SK-N-SH (cell line): ENCODE measurements around the gene CLEC4M. TPM values are rescaled to one million over a fixed set of nuclear protein-coding genes. Genes with fewer than 3 reads are reported as not detected.

Experiments used
- CTCF ChIA-PET: fragments of 300-600, 350-600 bp; formaldehyde crosslinking; extraction: SDS; loops from one replicate; lab custom pipeline; 2021; lab: Yijun Ruan, JAX
- POLR2A ChIA-PET: fragments of 350-600 bp; sonication (Branson Sonifier 250); formaldehyde crosslinking; extraction: SDS; loops from one replicate; lab custom pipeline; 2020; ENCODE audit warnings: antibody characterized with exemption, inconsistent platforms; lab: Yijun Ruan, JAX
- DNase-seq: peaks from one replicate; pipeline ENCODE4 v3.0.0; 2012
- H2AFZ ChIP-seq: fragments of 200-600 bp; sonication (generic); 2 replicates; pipeline ENCODE4 v1.8.1; 2016; ENCODE audit warnings: antibody characterized with exemption, mild to moderate bottlenecking, low read depth
- H3F3A ChIP-seq: fragments of 200-600 bp; sonication (generic); replicated peaks from 2 replicates; pipeline ENCODE3; 2016; ENCODE audit warnings: antibody characterized with exemption, mild to moderate bottlenecking; ENCODE audit not compliant: insufficient read depth
- H3K27ac ChIP-seq, 2 experiments: fragments of 200-500 bp in 1 of 2; fragments of 200-600 bp in 1 of 2; sonication (Bioruptor generic) in 1 of 2; sonication (generic), shearing (Covaris generic) in 1 of 2; 2 replicates each; pipeline versions ENCODE4 v1.5.1 to v1.6.1; 2014 to 2016; ENCODE audit warnings: low read depth in 2 of 2, inconsistent platforms in 1 of 2, low read length in 1 of 2, mild to moderate bottlenecking in 1 of 2, mixed read lengths in 1 of 2
- H3K27me3 ChIP-seq: fragments of 200-600 bp; sonication (generic), shearing (Covaris generic); 2 replicates; pipeline ENCODE4 v1.6.1; 2016; ENCODE audit warnings: mixed run types; ENCODE audit not compliant: insufficient read depth
- H3K36me3 ChIP-seq, 2 experiments: fragments of 200-500 bp in 1 of 2; fragments of 200-600 bp in 1 of 2; sonication (Bioruptor generic) in 1 of 2; sonication (generic) in 1 of 2; replicated peaks in 1 of 2; 2 replicates each; pipeline versions ENCODE3 to v1.5.1; 2014 to 2016; ENCODE audit warnings: low read length in 1 of 2, mild to moderate bottlenecking in 1 of 2; ENCODE audit not compliant: insufficient read depth in 2 of 2, control insufficient read depth in 1 of 2
- H3K4me1 ChIP-seq, 2 experiments: fragments of 200-500 bp in 1 of 2; fragments of 200-600 bp in 1 of 2; sonication (Bioruptor generic) in 1 of 2; sonication (generic), shearing (Covaris generic) in 1 of 2; 2 replicates each; pipeline versions ENCODE4 v1.5.1 to v1.6.1; 2014 to 2016; ENCODE audit warnings: low read depth in 1 of 2, low read length in 1 of 2, mixed run types in 1 of 2; ENCODE audit not compliant: insufficient read depth in 2 of 2, control insufficient read depth in 1 of 2
- H3K4me2 ChIP-seq: fragments of 200-600 bp; sonication (generic), shearing (Covaris generic); 2 replicates; pipeline ENCODE4 v1.6.1; 2017; ENCODE audit warnings: mixed run types
- H3K4me3 ChIP-seq, 2 experiments: fragments of 200-500 bp in 1 of 2; fragments of 200-600 bp in 1 of 2; sonication (Bioruptor generic) in 1 of 2; sonication (generic), shearing (Covaris generic) in 1 of 2; 2 replicates each; pipeline versions ENCODE4 v1.5.1 to v1.8.1; 2014 to 2016; ENCODE audit warnings: low read depth in 2 of 2, inconsistent platforms in 1 of 2, low read length in 1 of 2, mild to moderate bottlenecking in 1 of 2, mixed read lengths in 1 of 2, moderate library complexity in 1 of 2
- H3K79me2 ChIP-seq: fragments of 200-600 bp; sonication (generic); 2 replicates; pipeline ENCODE4 v1.8.1; 2017; ENCODE audit warnings: mild to moderate bottlenecking; ENCODE audit not compliant: insufficient read depth
- H3K9ac ChIP-seq: fragments of 200-600 bp; sonication (generic); 2 replicates; pipeline ENCODE4 v1.6.1; 2017; ENCODE audit warnings: mixed run types
- H3K9me2 ChIP-seq: fragments of 200-600 bp; sonication (generic); 2 replicates; pipeline ENCODE4 v1.6.1; 2017; ENCODE audit warnings: mixed run types
- H3K9me3 ChIP-seq: fragments of 200-600 bp; sonication (generic); 2 replicates; pipeline ENCODE4 v1.6.1; 2017; ENCODE audit warnings: mixed run types, mild to moderate bottlenecking, moderate library complexity
- H4K20me1 ChIP-seq: fragments of 200-600 bp; sonication (generic); 2 replicates; pipeline ENCODE4 v1.6.1; 2017; ENCODE audit warnings: mild to moderate bottlenecking, mixed run types; ENCODE audit not compliant: insufficient read depth
- CHD2 ChIP-seq: fragments of 150-350 bp; IDR thresholded peaks from 2 replicates; pipeline ENCODE4 v1.6.1; 2018; ENCODE audit warnings: low read length; ENCODE audit not compliant: partially characterized antibody
- EZH2phosphoT487 ChIP-seq: fragments of 200-600 bp; sonication (generic); IDR thresholded peaks from 2 replicates; pipeline ENCODE4 v1.6.1; 2017; ENCODE audit warnings: low read depth, mixed run types, mild to moderate bottlenecking, antibody characterized with exemption, moderate library complexity, borderline replicate concordance
- FOXJ3 ChIP-seq: sonication (generic); formaldehyde crosslinking; IDR thresholded peaks from 2 replicates; pipeline ENCODE4 v1.5.1; 2020; ENCODE audit warnings: mild to moderate bottlenecking, missing genetic modification reagents
- FOXM1 ChIP-seq: IDR thresholded peaks from 2 replicates; pipeline ENCODE4 v1.4.0; 2012; ENCODE audit warnings: low read depth, mild to moderate bottlenecking
- GABPA ChIP-seq: IDR thresholded peaks from 2 replicates; pipeline ENCODE4 v1.4.0; 2012; ENCODE audit warnings: low read depth, mild to moderate bottlenecking
- MEF2A ChIP-seq: IDR thresholded peaks from 2 replicates; pipeline ENCODE4 v1.4.0; 2012; ENCODE audit warnings: low read depth, borderline replicate concordance
- MXI1 ChIP-seq: IDR thresholded peaks from 2 replicates; pipeline ENCODE4 v1.6.1; 2012; ENCODE audit warnings: mild to moderate bottlenecking, low read depth, low read length, improper control_type of control experiment
- PBX3 ChIP-seq: IDR thresholded peaks from 2 replicates; pipeline ENCODE4; 2012
- POLR2AphosphoS5 ChIP-seq: IDR thresholded peaks from 2 replicates; pipeline ENCODE4 v1.6.1; 2012; ENCODE audit warnings: low read depth, low read length
- REST ChIP-seq: IDR thresholded peaks from 2 replicates; pipeline ENCODE4 v1.6.1; 2012; ENCODE audit warnings: mild to moderate bottlenecking, low read depth, low read length, moderate library complexity
- RFX5 ChIP-seq: IDR thresholded peaks from 2 replicates; pipeline ENCODE4 v1.6.1; 2012; ENCODE audit warnings: mild to moderate bottlenecking, improper control_type of control experiment, low read length
- RXRA ChIP-seq: IDR thresholded peaks from 2 replicates; pipeline ENCODE4 v1.4.0; 2012; ENCODE audit warnings: low read depth, mild to moderate bottlenecking, borderline replicate concordance
- SMC3 ChIP-seq: IDR thresholded peaks from 2 replicates; pipeline ENCODE4 v1.6.1; 2012; ENCODE audit warnings: low read depth, low read length, improper control_type of control experiment
- TEAD4 ChIP-seq: IDR thresholded peaks from 2 replicates; pipeline ENCODE4 v1.4.0; 2012; ENCODE audit warnings: mild to moderate bottlenecking, borderline replicate concordance; ENCODE audit not compliant: insufficient read depth
- USF1 ChIP-seq: IDR thresholded peaks from 2 replicates; pipeline ENCODE4 v1.4.0; 2012; ENCODE audit warnings: low read depth, borderline replicate concordance
- WGBS: methylation state at CpG from one replicate; pipeline ENCODE4 v1.1.6; 2017; ENCODE audit warnings: low lambda C conversion rate; 5-methylcytosine and 5-hydroxymethylcytosine counted together
- polyA plus RNA-seq, 3 experiments: library from polyadenylated mRNA; depleted of rRNA; stranded (reverse); fragments of >200 nt; gene quantifications; 2 replicates each; pipeline ENCODE4 v1.2.3, GENCODE V29; 2012
- TF ChIP-seq, protein P1 (sequence below): IDR thresholded peaks from 2 replicates; pipeline ENCODE4 v1.4.0; 2012; ENCODE audit warnings: low read depth, borderline replicate concordance
- TF ChIP-seq, protein P2 (sequence below): fragments of 200-600 bp; sonication (generic); IDR thresholded peaks from 2 replicates; pipeline ENCODE4 v1.6.1; 2017; ENCODE audit warnings: antibody characterized with exemption, mild to moderate bottlenecking, moderate library complexity

The CLEC4M gene
- polyA plus RNA-seq, 1 of the 3 experiments (the other 2 are of a cell fraction) = not detected

DNA sequence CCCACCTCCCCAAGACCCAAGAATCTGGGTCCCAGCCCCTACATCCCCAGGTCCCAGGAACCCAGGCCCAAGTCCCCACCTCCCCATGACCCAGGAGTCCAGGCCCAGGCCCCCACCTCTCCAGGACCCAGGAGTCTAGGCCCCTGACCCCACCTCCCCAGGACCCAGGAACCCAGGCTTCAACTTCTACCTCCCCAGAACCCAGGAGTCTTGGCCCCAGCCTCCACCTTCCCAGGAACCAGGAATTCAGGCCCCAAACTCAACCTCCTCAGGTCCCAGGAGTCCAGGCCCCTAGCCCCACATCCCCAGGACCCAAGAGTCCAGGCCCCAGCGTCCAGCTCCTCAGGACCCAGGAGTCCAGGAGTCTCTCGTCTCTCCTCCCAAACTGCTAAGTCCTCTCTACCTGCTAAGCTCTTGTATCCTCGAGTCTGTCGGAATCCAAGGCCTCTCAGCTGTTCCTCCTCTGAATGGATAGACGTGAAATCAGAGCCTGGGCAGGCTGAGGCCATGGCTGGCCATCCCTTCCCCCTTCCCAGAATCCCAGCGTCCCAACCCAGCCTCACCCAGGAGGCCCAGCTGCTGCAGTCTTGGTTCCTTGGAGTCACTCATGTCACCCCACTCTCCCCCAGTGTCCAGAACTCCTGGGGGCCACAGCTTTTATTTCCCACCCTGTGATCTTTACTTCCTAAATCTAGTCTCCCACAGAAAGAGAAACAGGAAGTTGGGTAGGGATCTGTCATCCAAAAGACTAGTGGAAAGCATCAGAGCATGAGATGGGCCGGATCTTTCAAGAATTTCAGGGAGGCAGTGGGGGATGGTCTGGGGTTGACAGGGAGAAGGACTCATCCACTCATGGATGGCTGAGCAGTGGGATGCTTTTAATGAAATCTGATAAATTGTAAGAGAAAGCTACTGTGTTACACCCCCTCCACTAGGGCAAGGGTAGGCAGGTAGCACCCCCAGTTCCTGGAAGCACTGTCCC, 15.8 kb upstream of the CLEC4M start, which contains the start of gene CD209:
Gene CD209 (minus strand): TSS at position 632 of the 982 bp plus-strand sequence. CDS start 23 bp downstream, at position 609.
- H3K27ac ChIP-seq = no peak within 1 kb of the TSS
- no peak within 1 kb of the TSS for H2AFZ ChIP-seq
- H3K79me2 ChIP-seq = no peaks in the 10 kb centered on the region
- no peaks in the 10 kb centered on the region for H3K36me3 ChIP-seq
- no peaks in the 10 kb centered on the region for H3F3A ChIP-seq
- H3K9me3 ChIP-seq = no peaks in the 10 kb centered on the region
- 19% methylated on average over 4 of the region's 7 CpGs for WGBS
- TF ChIP-seq POLR2AphosphoS5 (no peak), GABPA (no peak), TEAD4 (no peak), MEF2A (no peak), RFX5 (no peak), USF1 (no peak), PBX3 (no peak), SMC3 (no peak), EZH2phosphoT487 (no peak), REST (no peak), FOXJ3 (CRISPR knock-in tag) (no peak), CHD2 (no peak), MXI1 (no peak), RXRA (no peak), FOXM1 (no peak)
- TF ChIP-seq, protein P1, sequence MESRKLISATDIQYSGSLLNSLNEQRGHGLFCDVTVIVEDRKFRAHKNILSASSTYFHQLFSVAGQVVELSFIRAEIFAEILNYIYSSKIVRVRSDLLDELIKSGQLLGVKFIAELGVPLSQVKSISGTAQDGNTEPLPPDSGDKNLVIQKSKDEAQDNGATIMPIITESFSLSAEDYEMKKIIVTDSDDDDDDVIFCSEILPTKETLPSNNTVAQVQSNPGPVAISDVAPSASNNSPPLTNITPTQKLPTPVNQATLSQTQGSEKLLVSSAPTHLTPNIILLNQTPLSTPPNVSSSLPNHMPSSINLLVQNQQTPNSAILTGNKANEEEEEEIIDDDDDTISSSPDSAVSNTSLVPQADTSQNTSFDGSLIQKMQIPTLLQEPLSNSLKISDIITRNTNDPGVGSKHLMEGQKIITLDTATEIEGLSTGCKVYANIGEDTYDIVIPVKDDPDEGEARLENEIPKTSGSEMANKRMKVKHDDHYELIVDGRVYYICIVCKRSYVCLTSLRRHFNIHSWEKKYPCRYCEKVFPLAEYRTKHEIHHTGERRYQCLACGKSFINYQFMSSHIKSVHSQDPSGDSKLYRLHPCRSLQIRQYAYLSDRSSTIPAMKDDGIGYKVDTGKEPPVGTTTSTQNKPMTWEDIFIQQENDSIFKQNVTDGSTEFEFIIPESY = no peak
- TF ChIP-seq, protein P2, sequence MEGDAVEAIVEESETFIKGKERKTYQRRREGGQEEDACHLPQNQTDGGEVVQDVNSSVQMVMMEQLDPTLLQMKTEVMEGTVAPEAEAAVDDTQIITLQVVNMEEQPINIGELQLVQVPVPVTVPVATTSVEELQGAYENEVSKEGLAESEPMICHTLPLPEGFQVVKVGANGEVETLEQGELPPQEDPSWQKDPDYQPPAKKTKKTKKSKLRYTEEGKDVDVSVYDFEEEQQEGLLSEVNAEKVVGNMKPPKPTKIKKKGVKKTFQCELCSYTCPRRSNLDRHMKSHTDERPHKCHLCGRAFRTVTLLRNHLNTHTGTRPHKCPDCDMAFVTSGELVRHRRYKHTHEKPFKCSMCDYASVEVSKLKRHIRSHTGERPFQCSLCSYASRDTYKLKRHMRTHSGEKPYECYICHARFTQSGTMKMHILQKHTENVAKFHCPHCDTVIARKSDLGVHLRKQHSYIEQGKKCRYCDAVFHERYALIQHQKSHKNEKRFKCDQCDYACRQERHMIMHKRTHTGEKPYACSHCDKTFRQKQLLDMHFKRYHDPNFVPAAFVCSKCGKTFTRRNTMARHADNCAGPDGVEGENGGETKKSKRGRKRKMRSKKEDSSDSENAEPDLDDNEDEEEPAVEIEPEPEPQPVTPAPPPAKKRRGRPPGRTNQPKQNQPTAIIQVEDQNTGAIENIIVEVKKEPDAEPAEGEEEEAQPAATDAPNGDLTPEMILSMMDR = no peak
- H3K4me2 ChIP-seq = no peak within 1 kb of the TSS
- H3K27me3 ChIP-seq = peaks cover 22% of the 10 kb centered on the region
- no peaks in the 10 kb centered on the region for H3K4me1 ChIP-seq
- no peak within 1 kb of the TSS for H3K4me3 ChIP-seq
- no peak for DNase-seq
- H4K20me1 ChIP-seq = no peaks in the 10 kb centered on the region
- no peaks in the 10 kb centered on the region for H3K9me2 ChIP-seq
- no peak within 1 kb of the TSS for H3K9ac ChIP-seq
- CTCF ChIA-PET = interaction anchor here (1.2 kb wide), 1 partner anchor 24 kb away, joined by 3 read pairs; no protein-coding TSS in a partner anchor
- POLR2A ChIA-PET = no interaction called here
